HFFc6 (cell line): ENCODE measurements around the gene OCEL1. TPM values are rescaled to one million over a fixed set of nuclear protein-coding genes. Genes with fewer than 3 reads are reported as not detected.

Experiments
- DNase-seq: peaks from one replicate; pipeline ENCODE4 v3.0.0-alpha.2; 2018
- H3K27ac Mint-ChIP-seq: 2 replicates; pipeline ENCODE4 v1.8.0; 2020; ENCODE audit warnings: mild to moderate bottlenecking, mixed read lengths
- H3K27me3 Mint-ChIP-seq: 2 replicates; pipeline ENCODE4 v1.8.0; 2021; ENCODE audit warnings: mild to moderate bottlenecking, moderate library complexity, mixed read lengths; ENCODE audit not compliant: insufficient read depth
- H3K36me3 Mint-ChIP-seq: 2 replicates; pipeline ENCODE4 v1.8.0; 2021; ENCODE audit warnings: low read depth, mixed read lengths
- H3K4me1 Mint-ChIP-seq: 2 replicates; pipeline ENCODE4 v1.8.0; 2020; ENCODE audit warnings: low read depth, mixed read lengths
- H3K4me3 Mint-ChIP-seq: 2 replicates; pipeline ENCODE4 v1.8.0; 2020; ENCODE audit warnings: mild to moderate bottlenecking, moderate library complexity, mixed read lengths
- H3K9me3 Mint-ChIP-seq: 2 replicates; pipeline ENCODE4 v1.8.0; 2020; ENCODE audit warnings: mild to moderate bottlenecking, mixed read lengths
- CTCF ChIP-seq: fragments of 200-600 bp; sonication (generic); IDR thresholded peaks from 2 replicates; pipeline ENCODE4 v1.5.0; 2021; ENCODE audit warnings: antibody characterized with exemption, mild to moderate bottlenecking
- total RNA-seq, 6 experiments: library from RNA; stranded (reverse); fragmentation: NEBNext Ultra II Directional; extraction: Animal tissue kit (Norgen Biotek cat#: 25700); gene quantifications; 2 replicates in 1 of 6; 3 replicates in 5 of 6; pipeline ENCODE4 v1.2.3, GENCODE V29; 2021

Gene OCEL1
- total RNA-seq, 6 experiments from 2014 or later = 13.0 to 20.3 (median 17.4) TPM

DNA sequence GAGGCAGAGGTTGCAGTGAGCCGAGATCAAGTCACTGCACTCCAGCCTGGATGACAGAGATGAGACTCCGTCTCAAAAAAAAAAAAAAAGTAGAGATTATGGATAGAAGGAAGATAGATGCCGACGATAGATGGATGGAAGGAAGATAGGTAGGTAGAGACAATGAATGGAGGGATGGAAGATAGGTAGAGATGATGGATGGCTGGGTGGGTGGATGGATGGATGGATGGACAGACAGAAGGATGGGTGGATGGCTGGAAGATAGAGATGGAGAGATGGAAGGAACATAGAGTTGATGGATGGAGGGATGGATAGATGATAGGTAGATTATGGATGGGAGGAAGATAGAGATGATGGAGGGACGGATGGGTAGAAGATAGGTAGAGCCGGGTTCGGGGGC is 29.4 kb upstream of the OCEL1 start:
- TF ChIP-seq CTCF = no peak
- Mint-ChIP-seq H3K4me3 (no peak overlapping the region), H3K27ac (no peak overlapping the region), H3K4me1 (no peaks in the 10 kb centered on the region), H3K27me3 (peaks cover 5% of the 10 kb centered on the region), H3K36me3 (peaks cover 52% of the 10 kb centered on the region), H3K9me3 (no peaks in the 10 kb centered on the region)
- DNase-seq = no peak

DNA sequence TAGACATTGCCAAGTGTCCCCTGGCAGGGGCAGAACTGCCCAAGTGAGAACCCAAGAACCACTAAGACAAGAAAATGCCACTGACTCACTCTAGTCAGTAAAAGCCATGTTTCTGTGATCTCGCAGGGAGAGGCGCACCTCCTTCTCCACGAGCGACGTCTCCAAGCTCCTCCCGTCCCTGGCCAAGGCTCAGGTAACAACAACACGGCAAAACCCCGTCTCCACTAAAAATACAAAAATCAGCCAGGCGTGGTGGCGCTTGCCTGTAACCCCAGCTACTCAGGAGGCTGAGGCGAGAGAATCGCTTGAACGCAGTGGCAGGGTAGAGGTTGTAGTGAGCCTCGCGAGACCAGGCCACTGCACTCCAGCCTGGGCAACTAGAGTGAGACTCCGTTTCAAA is 28.4 kb upstream of the OCEL1 start:
- no peak overlapping the region for H3K27ac Mint-ChIP-seq
- peaks cover 8% of the 10 kb centered on the region for H3K27me3 Mint-ChIP-seq
- H3K4me1 Mint-ChIP-seq = no peaks in the 10 kb centered on the region
- DNase-seq = no peak
- no peak overlapping the region for H3K4me3 Mint-ChIP-seq
- TF ChIP-seq CTCF = no peak
- H3K9me3 Mint-ChIP-seq = no peaks in the 10 kb centered on the region
- peaks cover 62% of the 10 kb centered on the region for H3K36me3 Mint-ChIP-seq

- Mint-ChIP-seq H3K4me1 (no peaks in the 10 kb centered on the region), H3K9me3 (no peaks in the 10 kb centered on the region), H3K36me3 (peaks cover 61% of the 10 kb centered on the region), H3K27ac (no peak overlapping the region), H3K4me3 (no peak overlapping the region), H3K27me3 (peaks cover 9% of the 10 kb centered on the region)
- DNase-seq = no peak
- TF ChIP-seq CTCF = no peak
These were observed 25.5 kb upstream of the OCEL1 start for GRCh38 chr19:17200408-17201079.

- peaks cover 51% of the 10 kb centered on the region for H3K36me3 Mint-ChIP-seq
- no peak for DNase-seq
- no peaks in the 10 kb centered on the region for H3K9me3 Mint-ChIP-seq
- no peak for TF ChIP-seq CTCF
- H3K27ac Mint-ChIP-seq = no peak overlapping the region
- no peak overlapping the region for H3K4me3 Mint-ChIP-seq
- no peaks in the 10 kb centered on the region for H3K4me1 Mint-ChIP-seq
- H3K27me3 Mint-ChIP-seq = peaks cover 9% of the 10 kb centered on the region
These were observed 23.8 kb upstream of the OCEL1 start for GRCh38 chr19:17202249-17202648.

DNA sequence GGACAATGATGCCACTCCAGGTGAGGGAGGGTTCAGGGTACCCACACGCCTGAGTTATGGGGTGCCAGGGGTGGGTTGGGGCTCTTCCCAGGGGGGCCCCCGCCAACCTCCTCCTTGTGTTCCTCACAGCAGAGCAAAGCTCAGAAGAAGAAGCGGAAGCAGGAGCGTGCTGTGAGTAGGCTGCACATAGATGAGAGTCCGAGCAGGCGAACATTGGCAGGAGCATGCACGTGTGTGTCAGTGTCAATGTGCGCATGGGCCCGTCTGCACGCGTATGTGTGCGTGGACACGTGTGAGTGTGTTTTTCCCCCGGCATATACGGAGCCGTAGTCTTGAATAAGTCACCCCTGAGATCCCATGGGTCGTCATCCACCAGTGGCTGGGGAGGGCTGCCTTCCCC is 23.3 kb upstream of the OCEL1 start:
- no peaks in the 10 kb centered on the region for H3K4me1 Mint-ChIP-seq
- H3K27me3 Mint-ChIP-seq = peaks cover 9% of the 10 kb centered on the region
- no peak for TF ChIP-seq CTCF
- H3K9me3 Mint-ChIP-seq = no peaks in the 10 kb centered on the region
- H3K36me3 Mint-ChIP-seq = peaks cover 47% of the 10 kb centered on the region
- no peak overlapping the region for H3K4me3 Mint-ChIP-seq
- DNase-seq = no peak
- no peak overlapping the region for H3K27ac Mint-ChIP-seq
